GM12865 (cell line): ENCODE measurements around the gene TBX1.

Experiments
- DNase-seq: peaks from one replicate; pipeline ENCODE4 v3.0.0; 2010; ENCODE audit warnings: low read depth
- H3K4me3 ChIP-seq: 2 replicates; pipeline ENCODE4 v1.5.1; 2011; ENCODE audit warnings: mild to moderate bottlenecking, low read depth, low read length, control low read depth
- CTCF ChIP-seq: IDR thresholded peaks from 2 replicates; pipeline ENCODE4 v1.5.1; 2011; ENCODE audit warnings: low read length, control low read depth, low read depth, inconsistent platforms; ENCODE audit not compliant: insufficient read depth; ENCODE audit errors: missing control alignments

TBX1 gene

GRCh38 chr22:19728836-19729235 is 31.7 kb upstream of the TBX1 start:
- no peak for DNase-seq
- TF ChIP-seq CTCF, result no peak
- H3K4me3 ChIP-seq, result no peak overlapping the region

GRCh38 chr22:19729507-19729906 is 31.1 kb upstream of the TBX1 start:
- no peak for DNase-seq
- no peak overlapping the region for H3K4me3 ChIP-seq

GRCh38 chr22:19730198-19730597 is 30.4 kb upstream of the TBX1 start:
- H3K4me3 ChIP-seq, result no peak overlapping the region
- TF ChIP-seq CTCF, result no peak

More at GRCh38 chr22:19729507-19729906, 31.1 kb upstream of the TBX1 start:
- no peak for TF ChIP-seq CTCF

GRCh38 chr22:19730655-19731360 is 29.8 kb upstream of the TBX1 start:
- DNase-seq, result peak; percentile 79
- peak; percentile 94 for TF ChIP-seq CTCF
- H3K4me3 ChIP-seq, result no peak overlapping the region; the same call in 1 of the 2 replicates

More at GRCh38 chr22:19730198-19730597, 30.4 kb upstream of the TBX1 start:
- DNase-seq, result no peak

- TF ChIP-seq CTCF, result no peak
- no peak for DNase-seq
- H3K4me3 ChIP-seq, result no peak overlapping the region
These were observed 29.0 kb upstream of the TBX1 start for GRCh38 chr22:19731361-19732135.

- TF ChIP-seq CTCF, result no peak
- H3K4me3 ChIP-seq, result no peak overlapping the region
- no peak for DNase-seq
These were observed 28.0 kb upstream of the TBX1 start for GRCh38 chr22:19732403-19733113.
